DND-41 (cell line): ENCODE results near the gene FXYD6.

Experiments used
- ATAC-seq: fragments of 200-7000 bp; cut with Tn5 transposase; 3 replicates; pipeline ENCODE4 v1.9.1; 2021; ENCODE audit warnings: low read depth; ENCODE audit not compliant: insufficient read depth
- DNase-seq: peaks from one replicate; pipeline ENCODE4 v3.0.0-alpha.2; 2020
- H2AFZ ChIP-seq: 2 replicates; pipeline ENCODE4 v1.6.0; 2012; ENCODE audit warnings: low read depth, low read length
- H3K27ac ChIP-seq: 2 replicates; pipeline ENCODE4 v1.5.1; 2012; ENCODE audit warnings: low read length, inconsistent platforms
- H3K27me3 ChIP-seq: fragments of 200-600 bp; sonication (generic); 2 replicates; pipeline ENCODE4 v1.6.0; 2012; ENCODE audit warnings: low read length, mild to moderate bottlenecking, inconsistent platforms; ENCODE audit not compliant: insufficient read depth, poor library complexity
- H3K36me3 ChIP-seq: 2 replicates; pipeline ENCODE4 v1.5.1; 2012; ENCODE audit warnings: low read length, inconsistent platforms; ENCODE audit not compliant: insufficient read depth
- H3K4me1 ChIP-seq: 2 replicates; pipeline ENCODE4 v1.5.1; 2012; ENCODE audit warnings: mild to moderate bottlenecking, low read length; ENCODE audit not compliant: insufficient read depth
- H3K4me2 ChIP-seq: 2 replicates; pipeline ENCODE4 v1.6.0; 2012; ENCODE audit warnings: mild to moderate bottlenecking, moderate library complexity, low read length, inconsistent platforms; ENCODE audit not compliant: insufficient read depth
- H3K4me3 ChIP-seq, 2 experiments: fragments of 200-600 bp in 1 of 2; shearing (Covaris generic) in 1 of 2; 2 replicates each; pipeline ENCODE4 v1.5.1; 2012 to 2016; ENCODE audit warnings: inconsistent platforms in 2 of 2, low read length in 2 of 2, mild to moderate bottlenecking in 2 of 2, low read depth in 1 of 2, moderate library complexity in 1 of 2
- H3K79me2 ChIP-seq: 2 replicates; pipeline ENCODE4 v1.6.0; 2012; ENCODE audit warnings: low read length, inconsistent platforms; ENCODE audit not compliant: insufficient read depth
- H3K9ac ChIP-seq: 2 replicates; pipeline ENCODE4 v1.6.0; 2012; ENCODE audit warnings: low read depth, mild to moderate bottlenecking, inconsistent platforms, low read length, moderate library complexity
- H3K9me3 ChIP-seq: 2 replicates; pipeline ENCODE4 v1.5.1; 2012; ENCODE audit warnings: low read length, moderate library complexity, mild to moderate bottlenecking, inconsistent platforms; ENCODE audit not compliant: insufficient read depth, severe bottlenecking
- H4K20me1 ChIP-seq: 2 replicates; pipeline ENCODE4 v1.6.0; 2012; ENCODE audit warnings: low read length; ENCODE audit not compliant: insufficient read depth
- CTCF ChIP-seq: IDR thresholded peaks from 2 replicates; pipeline ENCODE4 v1.5.1; 2012; ENCODE audit warnings: borderline replicate concordance, low read length, moderate library complexity, mild to moderate bottlenecking; ENCODE audit not compliant: poor library complexity, severe bottlenecking; ENCODE audit errors: extremely low read depth
- EZH2 ChIP-seq: IDR thresholded peaks from 3 replicates; pipeline ENCODE4 v1.6.1; 2012; ENCODE audit warnings: borderline replicate concordance, low read depth, mild to moderate bottlenecking, moderate library complexity, low read length, inconsistent platforms; ENCODE audit not compliant: severe bottlenecking

Gene FXYD6

GRCh38 chr11:117862753-117863152, 13.7 kb downstream of the FXYD6 start:
- Histone ChIP-seq H3K4me3 (no peak overlapping the region), H3K27me3 (no peaks in the 10 kb centered on the region), H3K4me1 (no peaks in the 10 kb centered on the region; the same call in 1 of the 2 replicates), H3K4me2 (no peak overlapping the region), H2AFZ (no peak overlapping the region), H3K9me3 (no peaks in the 10 kb centered on the region), H3K36me3 (peaks cover 35% of the 10 kb centered on the region), H3K79me2 (peaks cover 94% of the 10 kb centered on the region), H3K9ac (no peak overlapping the region), H3K27ac (peak overlapping the region; percentile 24; the same call in 1 of the 2 replicates), H4K20me1 (peaks cover 46% of the 10 kb centered on the region)
- ATAC-seq = no peak
- no peak for TF ChIP-seq EZH2
- TF ChIP-seq CTCF = no peak
- no peak for DNase-seq

GRCh38 chr11:117862019-117862725, 14.3 kb downstream of the FXYD6 start:
- no peak for DNase-seq
- no peak for ATAC-seq

GRCh38 chr11:117861151-117862018, 15.1 kb downstream of the FXYD6 start:
- H3K27me3 ChIP-seq = no peaks in the 10 kb centered on the region
- H3K9ac ChIP-seq = no peak overlapping the region
- H3K9me3 ChIP-seq = no peaks in the 10 kb centered on the region
- H4K20me1 ChIP-seq = peaks cover 45% of the 10 kb centered on the region
- no peak overlapping the region for H2AFZ ChIP-seq
- H3K27ac ChIP-seq = peak overlapping the region; percentile 36; the same call in 1 of the 2 replicates
- no peak for ATAC-seq
- H3K36me3 ChIP-seq = peaks cover 34% of the 10 kb centered on the region
- H3K4me3 ChIP-seq = no peak overlapping the region
- TF ChIP-seq EZH2 (no peak), CTCF (no peak)
- no peak for DNase-seq
- peaks cover 92% of the 10 kb centered on the region for H3K79me2 ChIP-seq
- H3K4me2 ChIP-seq = no peak overlapping the region
- no peaks in the 10 kb centered on the region; the same call in 1 of the 2 replicates for H3K4me1 ChIP-seq

More at GRCh38 chr11:117862019-117862725, 14.3 kb downstream of the FXYD6 start:
- Histone ChIP-seq H4K20me1 (peaks cover 44% of the 10 kb centered on the region), H3K4me1 (no peaks in the 10 kb centered on the region; the same call in 1 of the 2 replicates), H3K79me2 (peaks cover 92% of the 10 kb centered on the region), H3K4me3 (no peak overlapping the region), H3K27ac (peak overlapping the region; percentile 36; the same call in 1 of the 2 replicates), H3K36me3 (peaks cover 33% of the 10 kb centered on the region), H3K9me3 (no peaks in the 10 kb centered on the region), H2AFZ (no peak overlapping the region), H3K27me3 (no peaks in the 10 kb centered on the region), H3K4me2 (no peak overlapping the region), H3K9ac (no peak overlapping the region)
- TF ChIP-seq EZH2 (no peak), CTCF (no peak)
